OCI-LY7 (cell line): ENCODE results near the gene BICD2. TPM values are rescaled to one million over a fixed set of nuclear protein-coding genes. Genes with fewer than 3 reads are reported as not detected.

Experiments used
- BruUV-seq: library from RNA; stranded (reverse); fragments of 400-500 nt; replicated peaks from 2 replicates; lab custom pipeline; 2021; lab: Mats Ljungman, UMichigan
- CTCF ChIA-PET: fragments of 300-600 bp; sonication (Branson Sonifier 250); formaldehyde crosslinking; loops from one replicate; lab custom pipeline; 2022; ENCODE audit warnings: antibody characterized with exemption; ENCODE audit not compliant: unreplicated experiment; lab: Charles Lee
- POLR2A ChIA-PET: fragments of 300-600 bp; sonication (Branson Sonifier 250); formaldehyde crosslinking; loops from one replicate; lab custom pipeline; 2022; ENCODE audit warnings: antibody characterized with exemption; lab: Charles Lee
- DNase-seq: peaks from one replicate; pipeline ENCODE4 v3.0.0-alpha.2; 2015; ENCODE audit warnings: low spot score
- H2AFZ ChIP-seq: fragments of 200-600 bp; sonication (generic), shearing (Covaris generic); 2 replicates; pipeline ENCODE4 v1.6.1; 2014; ENCODE audit warnings: mild to moderate bottlenecking, antibody characterized with exemption, low read length, moderate library complexity
- H3K27ac ChIP-seq: fragments of 200-600 bp; sonication (generic); 2 replicates; pipeline ENCODE4 v1.5.1; 2014; ENCODE audit warnings: mixed run types, low read depth, mild to moderate bottlenecking, moderate library complexity, low read length, inconsistent platforms; ENCODE audit not compliant: poor library complexity, severe bottlenecking
- H3K36me3 ChIP-seq: fragments of 200-600 bp; sonication (generic); 2 replicates; pipeline ENCODE4 v1.6.1; 2014; ENCODE audit warnings: mild to moderate bottlenecking, antibody characterized with exemption, low read length, moderate library complexity, mixed read lengths; ENCODE audit not compliant: insufficient read depth
- H3K4me1 ChIP-seq: fragments of 200-600 bp; sonication (generic); 2 replicates; pipeline ENCODE4 v1.5.1; 2014; ENCODE audit warnings: mild to moderate bottlenecking, low read length; ENCODE audit not compliant: insufficient read depth, poor library complexity, severe bottlenecking
- H3K4me2 ChIP-seq: fragments of 200-600 bp; sonication (generic); 2 replicates; pipeline ENCODE4 v1.6.1; 2014; ENCODE audit warnings: mild to moderate bottlenecking, low read length
- H3K4me3 ChIP-seq: fragments of 200-600 bp; sonication (generic); 2 replicates; pipeline ENCODE4 v1.5.1; 2014; ENCODE audit warnings: mild to moderate bottlenecking, low read depth, low read length; ENCODE audit not compliant: poor library complexity, severe bottlenecking
- H3K79me2 ChIP-seq: fragments of 200-600 bp; sonication (generic); 2 replicates; pipeline ENCODE4 v1.6.1; 2016; ENCODE audit warnings: low read depth, mild to moderate bottlenecking, low read length, moderate library complexity, mixed read lengths; ENCODE audit not compliant: insufficient read depth
- H3K9me2 ChIP-seq: fragments of 200-600 bp; sonication (generic); 2 replicates; pipeline ENCODE4 v1.6.1; 2016; ENCODE audit warnings: mild to moderate bottlenecking, low read length, mixed read lengths; ENCODE audit not compliant: insufficient read depth
- H3K9me3 ChIP-seq: fragments of 200-600 bp; sonication (generic); 2 replicates; pipeline ENCODE4 v1.6.1; 2014; ENCODE audit warnings: mild to moderate bottlenecking, mixed run types, low read length, mixed read lengths
- H4K20me1 ChIP-seq: fragments of 200-600 bp; sonication (generic); 2 replicates; pipeline ENCODE4 v1.6.1; 2014; ENCODE audit warnings: mild to moderate bottlenecking, antibody characterized with exemption, low read length, moderate library complexity, mixed read lengths; ENCODE audit not compliant: insufficient read depth
- CTCF ChIP-seq: fragments of 200-600 bp; sonication (generic); conservative IDR thresholded peaks from 2 replicates; pipeline ENCODE4 v1.5.1; 2014; ENCODE audit warnings: mild to moderate bottlenecking, antibody characterized with exemption, low read length, moderate library complexity, mixed read lengths
- EZH2phosphoT487 ChIP-seq: fragments of 200-600 bp; sonication (generic); IDR thresholded peaks from 2 replicates; pipeline ENCODE4 v1.6.1; 2018; ENCODE audit warnings: low read depth, borderline replicate concordance, mild to moderate bottlenecking, mixed run types, antibody characterized with exemption, low read length, moderate library complexity, mixed read lengths
- intact Hi-C: fragments of 100-400 bp; cut with micrococcal nuclease; formaldehyde crosslinking; loops from one replicate; pipeline ENCODE4 v1.10.0; 2022; ENCODE audit not compliant: unreplicated experiment
- total RNA-seq, 2 experiments: library from RNA; depleted of rRNA in 1 of 2; stranded (reverse); fragments of >200 nt in 1 of 2; shearing (Covaris generic) in 1 of 2; gene quantifications; 2 replicates each; pipeline ENCODE4 v1.2.3, GENCODE V29; 2014 to 2022

BICD2 gene
- total RNA-seq, 2 experiments from 2014 or later: 46.5 to 71.0 TPM

DNA sequence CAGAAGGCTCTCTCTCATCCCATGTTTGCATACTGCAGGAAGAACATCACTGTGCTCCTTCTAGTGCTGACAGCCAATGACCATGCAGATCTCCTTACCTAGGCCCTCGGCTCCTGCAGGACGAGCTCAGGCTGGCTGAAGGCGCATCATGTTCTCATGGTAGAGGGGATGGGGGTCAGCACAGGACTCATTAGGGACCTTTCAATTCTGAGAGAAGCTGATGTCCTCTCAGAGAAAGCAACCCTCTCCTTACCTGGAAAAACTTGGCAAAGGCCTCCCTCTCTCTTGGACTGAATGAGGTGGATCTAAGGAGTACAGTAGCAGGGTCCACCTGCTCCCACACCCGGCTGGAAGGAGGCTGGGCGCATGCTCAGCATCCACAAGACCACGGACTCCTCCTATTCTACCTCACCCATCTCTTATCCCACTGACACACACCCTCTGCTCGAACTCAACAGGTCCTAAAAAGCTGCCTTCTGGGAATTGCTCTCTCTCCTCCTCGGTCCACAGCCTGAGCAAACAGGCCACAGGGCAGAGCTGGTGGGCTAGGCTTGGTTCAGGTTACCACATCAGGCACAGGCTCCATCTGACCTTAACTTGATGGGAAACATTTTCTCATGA, 97.6 kb downstream of the BICD2 start:
- H2AFZ ChIP-seq: no peak overlapping the region
- peaks cover 26% of the 10 kb centered on the region for H3K4me1 ChIP-seq
- no peak overlapping the region for H3K4me3 ChIP-seq
- H3K9me3 ChIP-seq: no peaks in the 10 kb centered on the region
- H4K20me1 ChIP-seq: peaks cover 6% of the 10 kb centered on the region; the same call in 1 of the 2 replicates
- intact Hi-C loops: no loop called here
- CTCF ChIA-PET: no interaction called here
- no peak for DNase-seq
- H3K4me2 ChIP-seq: no peak overlapping the region
- no peaks in the 10 kb centered on the region for H3K9me2 ChIP-seq
- H3K36me3 ChIP-seq: peaks cover 32% of the 10 kb centered on the region; the same call in 1 of the 2 replicates
- no TSS peak for BruUV-seq
- POLR2A ChIA-PET: no interaction called here
- no peak overlapping the region for H3K27ac ChIP-seq
- no peak for TF ChIP-seq EZH2phosphoT487
- TF ChIP-seq CTCF: no peak
- peaks cover 45% of the 10 kb centered on the region; the same call in 1 of the 2 replicates for H3K79me2 ChIP-seq

DNA sequence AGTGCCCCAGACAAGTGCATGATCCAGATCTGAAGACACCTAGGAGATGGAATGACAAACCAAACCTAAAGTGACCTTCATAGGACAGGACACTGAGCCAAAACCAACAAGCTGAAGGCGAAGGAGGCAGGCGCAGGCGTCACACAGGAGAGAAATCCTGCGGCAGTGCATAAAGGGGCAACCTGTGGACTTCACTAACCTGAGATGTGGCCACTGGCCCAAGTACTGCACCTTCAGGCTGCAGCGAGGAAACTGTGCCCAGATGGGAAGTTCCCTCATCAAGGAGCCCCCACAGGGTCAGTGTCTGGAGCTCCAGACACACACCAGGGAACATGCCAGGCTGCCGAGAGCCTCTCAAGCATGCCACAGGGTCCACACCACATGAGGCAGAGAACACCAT, 98.4 kb downstream of the BICD2 start:
- H3K27ac ChIP-seq: no peak overlapping the region
- DNase-seq: no peak
- no TSS peak for BruUV-seq
- TF ChIP-seq EZH2phosphoT487 (no peak), CTCF (no peak)
- no peaks in the 10 kb centered on the region for H3K9me3 ChIP-seq
- peaks cover 43% of the 10 kb centered on the region; the same call in 1 of the 2 replicates for H3K79me2 ChIP-seq
- ChIA-PET POLR2A (no interaction called here), CTCF (no interaction called here)
- no peak overlapping the region; the same call in 1 of the 2 replicates for H3K4me2 ChIP-seq
- intact Hi-C loops: no loop called here
- no peak overlapping the region for H3K4me3 ChIP-seq
- no peaks in the 10 kb centered on the region for H3K9me2 ChIP-seq
- H3K4me1 ChIP-seq: peaks cover 22% of the 10 kb centered on the region
- H2AFZ ChIP-seq: no peak overlapping the region
- peaks cover 6% of the 10 kb centered on the region; the same call in 1 of the 2 replicates for H4K20me1 ChIP-seq
- H3K36me3 ChIP-seq: peaks cover 35% of the 10 kb centered on the region; the same call in 1 of the 2 replicates

- ChIA-PET POLR2A (no interaction called here), CTCF (no interaction called here)
- Histone ChIP-seq H3K79me2 (peaks cover 39% of the 10 kb centered on the region; the same call in 1 of the 2 replicates), H3K9me3 (no peaks in the 10 kb centered on the region), H3K4me1 (peaks cover 18% of the 10 kb centered on the region), H3K4me3 (no peak overlapping the region), H3K4me2 (no peak overlapping the region; the same call in 1 of the 2 replicates), H3K9me2 (no peaks in the 10 kb centered on the region), H3K36me3 (peaks cover 35% of the 10 kb centered on the region; the same call in 1 of the 2 replicates), H4K20me1 (peaks cover 6% of the 10 kb centered on the region; the same call in 1 of the 2 replicates), H2AFZ (no peak overlapping the region), H3K27ac (no peak overlapping the region)
- intact Hi-C loops: no loop called here
- TF ChIP-seq EZH2phosphoT487 (no peak), CTCF (no peak)
- no TSS peak for BruUV-seq
- DNase-seq: no peak
Measured at GRCh38 chr9:92665836-92666235, 98.8 kb downstream of the BICD2 start.
